Naive B cell (primary cell): ENCODE measurements around the gene TRAPPC3. TPM values are rescaled to one million over a fixed set of nuclear protein-coding genes. Genes with fewer than 3 reads are reported as not detected.

Experiments
- ATAC-seq, 2 donors: fragments of 150-1000 bp; cut with Tn5 transposase; 2 replicates each; pipeline ENCODE4 v1.10.0; 2021; ENCODE audit warnings: low read depth in 2 of 2, mild to moderate bottlenecking in 2 of 2, moderate library complexity in 2 of 2
- DNase-seq: peaks from one replicate; pipeline ENCODE4 v3.0.0; 2022
- H3K27ac Mint-ChIP-seq, 6 donors: one replicate each; pipeline ENCODE4 v1.8.0; 2020 to 2022; ENCODE audit warnings: mild to moderate bottlenecking in 6 of 6, mixed read lengths in 6 of 6, moderate library complexity in 5 of 6, inconsistent platforms in 2 of 6
- H3K27me3 Mint-ChIP-seq, 3 donors: one replicate each; pipeline ENCODE4 v1.8.0; 2021 to 2022; ENCODE audit warnings: mixed read lengths in 3 of 3, mild to moderate bottlenecking in 1 of 3
- H3K36me3 Mint-ChIP-seq, 2 donors: one replicate each; pipeline ENCODE4 v1.8.0; 2020 to 2022; ENCODE audit warnings: mixed read lengths in 2 of 2, inconsistent platforms in 1 of 2, mild to moderate bottlenecking in 1 of 2
- H3K4me1 Mint-ChIP-seq, 3 donors: one replicate each; pipeline ENCODE4 v1.8.0; 2020 to 2022; ENCODE audit warnings: mixed read lengths in 3 of 3, inconsistent platforms in 1 of 3, mild to moderate bottlenecking in 1 of 3, moderate library complexity in 1 of 3
- H3K4me3 Mint-ChIP-seq, 8 donors: one replicate each; pipeline ENCODE4 v1.8.0; 2020 to 2022; ENCODE audit warnings: mild to moderate bottlenecking in 8 of 8, mixed read lengths in 8 of 8, moderate library complexity in 8 of 8, inconsistent platforms in 2 of 8
- H3K9me3 Mint-ChIP-seq, 7 donors: one replicate each; pipeline ENCODE4 v1.8.0; 2020 to 2022; ENCODE audit warnings: mixed read lengths in 7 of 7, mild to moderate bottlenecking in 5 of 7, inconsistent platforms in 2 of 7, moderate library complexity in 1 of 7
- polyA plus RNA-seq, 6 donors: library from polyadenylated mRNA; unstranded; fragments of 300-500 nt; fragmentation: Illumina TruSeq; gene quantifications; one replicate each; pipeline ENCODE4 v1.2.3, GENCODE V29; 2021; ENCODE audit warnings: low read depth in 6 of 6

The TRAPPC3 gene
- polyA plus RNA-seq, 6 donors from 2014 or later, result 103 to 185 (median 109) TPM

GRCh38 chr1:36137226-36137625 lies 12.1 kb downstream of the TRAPPC3 start:
- Mint-ChIP-seq H3K27me3 (no peaks in the 10 kb centered on the region), H3K9me3 (no peaks in the 10 kb centered on the region), H3K4me1 (peaks cover 0 to 18% (median 7%) of the 10 kb centered on the region in 3 donors), H3K4me3 (no peak overlapping the region), H3K36me3 (peaks cover 0 to 8% of the 10 kb centered on the region in 2 donors), H3K27ac (peak overlapping the region in 2 of 6 donors; percentile 54 to 76)
- DNase-seq, result no peak
- ATAC-seq, result no peak

- Mint-ChIP-seq H3K9me3 (no peaks in the 10 kb centered on the region), H3K27ac (peak overlapping the region in 1 of 6 donors; percentile 41), H3K36me3 (peaks cover 0 to 8% of the 10 kb centered on the region in 2 donors), H3K4me1 (peaks cover 0 to 11% (median 7%) of the 10 kb centered on the region in 3 donors), H3K27me3 (no peaks in the 10 kb centered on the region), H3K4me3 (no peak overlapping the region)
- DNase-seq (no peak), ATAC-seq (no peak)
Measured at GRCh38 chr1:36136535-36136934, 12.8 kb downstream of the TRAPPC3 start.

GRCh38 chr1:36135796-36136195 lies 13.5 kb downstream of the TRAPPC3 start:
- no peak for ATAC-seq
- H3K27ac Mint-ChIP-seq, result peak overlapping the region in 3 of 6 donors; percentile 16 to 73 (median 57)
- no peak overlapping the region for H3K4me3 Mint-ChIP-seq
- peaks cover 0 to 8% of the 10 kb centered on the region in 2 donors for H3K36me3 Mint-ChIP-seq
- DNase-seq, result no peak
- no peaks in the 10 kb centered on the region for H3K9me3 Mint-ChIP-seq
- H3K4me1 Mint-ChIP-seq, result peaks cover 0 to 7% (median 5%) of the 10 kb centered on the region in 3 donors
- H3K27me3 Mint-ChIP-seq, result no peaks in the 10 kb centered on the region

- H3K27me3 Mint-ChIP-seq, result no peaks in the 10 kb centered on the region
- peaks cover 0 to 2% (median 0%) of the 10 kb centered on the region in 3 donors for H3K4me1 Mint-ChIP-seq
- ATAC-seq (no peak), DNase-seq (no peak)
- H3K4me3 Mint-ChIP-seq, result no peak overlapping the region
- H3K27ac Mint-ChIP-seq, result peak overlapping the region in 3 of 6 donors; percentile 18 to 73 (median 66)
- H3K9me3 Mint-ChIP-seq, result no peaks in the 10 kb centered on the region
- peaks cover 0 to 8% of the 10 kb centered on the region in 2 donors for H3K36me3 Mint-ChIP-seq
Measured at GRCh38 chr1:36135330-36135667, 14.0 kb downstream of the TRAPPC3 start.

- H3K27ac Mint-ChIP-seq, result peak overlapping the region in 4 of 6 donors; percentile 8 to 78 (median 54)
- H3K4me3 Mint-ChIP-seq, result no peak overlapping the region
- peaks cover 0 to 5% of the 10 kb centered on the region in 2 donors for H3K36me3 Mint-ChIP-seq
- peak; percentile 41 to 51 for ATAC-seq
- no peaks in the 10 kb centered on the region for H3K9me3 Mint-ChIP-seq
- H3K4me1 Mint-ChIP-seq, result no peaks in the 10 kb centered on the region
- no peaks in the 10 kb centered on the region for H3K27me3 Mint-ChIP-seq
- DNase-seq, result peak; percentile 20
Measured at GRCh38 chr1:36134505-36135329, 14.6 kb downstream of the TRAPPC3 start.

- DNase-seq (no peak), ATAC-seq (no peak)
- Mint-ChIP-seq H3K27me3 (no peaks in the 10 kb centered on the region), H3K36me3 (no peaks in the 10 kb centered on the region), H3K4me3 (no peak overlapping the region), H3K27ac (peak overlapping the region in 2 of 6 donors; percentile 58 to 78), H3K9me3 (no peaks in the 10 kb centered on the region), H3K4me1 (no peaks in the 10 kb centered on the region)
Measured at GRCh38 chr1:36134031-36134430, 15.3 kb downstream of the TRAPPC3 start.

- Mint-ChIP-seq H3K4me3 (no peak overlapping the region), H3K27ac (peak overlapping the region in 1 of 6 donors; percentile 39), H3K4me1 (no peaks in the 10 kb centered on the region), H3K9me3 (no peaks in the 10 kb centered on the region), H3K27me3 (no peaks in the 10 kb centered on the region), H3K36me3 (no peaks in the 10 kb centered on the region)
- DNase-seq, result no peak
- ATAC-seq, result no peak
Measured at GRCh38 chr1:36133484-36133883, 15.8 kb downstream of the TRAPPC3 start.

- H3K27me3 Mint-ChIP-seq, result peaks cover 0 to under 1% (median 0%) of the 10 kb centered on the region in 3 donors
- no peak overlapping the region for H3K27ac Mint-ChIP-seq
- H3K36me3 Mint-ChIP-seq, result no peaks in the 10 kb centered on the region
- H3K9me3 Mint-ChIP-seq, result peaks cover 0 to 1% (median 0%) of the 10 kb centered on the region in 7 donors
- no peak overlapping the region for H3K4me3 Mint-ChIP-seq
- ATAC-seq (no peak), DNase-seq (no peak)
- no peaks in the 10 kb centered on the region for H3K4me1 Mint-ChIP-seq
Measured at GRCh38 chr1:36132029-36132428, 17.3 kb downstream of the TRAPPC3 start.

GRCh38 chr1:36128905-36129206 lies 20.4 kb downstream of the TRAPPC3 start:
- peaks cover 0 to 26% (median 21%) of the 10 kb centered on the region in 3 donors for H3K27me3 Mint-ChIP-seq
- no peak for DNase-seq
- peaks cover 0 to 1% (median 0%) of the 10 kb centered on the region in 7 donors for H3K9me3 Mint-ChIP-seq
- ATAC-seq, result no peak
- peaks cover 21 to 23% (median 22%) of the 10 kb centered on the region in 3 donors for H3K4me1 Mint-ChIP-seq
- no peaks in the 10 kb centered on the region for H3K36me3 Mint-ChIP-seq
- no peak overlapping the region for H3K27ac Mint-ChIP-seq
- H3K4me3 Mint-ChIP-seq, result no peak overlapping the region

- no peak for DNase-seq
- Mint-ChIP-seq H3K4me3 (peak overlapping the region in 1 of 8 donors; percentile 59), H3K36me3 (no peaks in the 10 kb centered on the region), H3K9me3 (peaks cover 0 to 1% (median 0%) of the 10 kb centered on the region in 7 donors), H3K27me3 (peaks cover 3 to 31% (median 24%) of the 10 kb centered on the region in 3 donors), H3K4me1 (peaks cover 26 to 27% (median 27%) of the 10 kb centered on the region in 3 donors), H3K27ac (peak overlapping the region in 1 of 6 donors; percentile 47)
- no peak for ATAC-seq
Measured at GRCh38 chr1:36128126-36128904, 21.0 kb downstream of the TRAPPC3 start.

GRCh38 chr1:36126797-36127500 lies 22.3 kb downstream of the TRAPPC3 start:
- no peak overlapping the region for H3K4me3 Mint-ChIP-seq
- H3K27ac Mint-ChIP-seq, result no peak overlapping the region
- no peak for ATAC-seq
- peaks cover 4 to 43% (median 36%) of the 10 kb centered on the region in 3 donors for H3K27me3 Mint-ChIP-seq
- H3K4me1 Mint-ChIP-seq, result peaks cover 36 to 40% (median 37%) of the 10 kb centered on the region in 3 donors
- H3K9me3 Mint-ChIP-seq, result peaks cover 0 to 1% (median 0%) of the 10 kb centered on the region in 7 donors
- H3K36me3 Mint-ChIP-seq, result no peaks in the 10 kb centered on the region
- DNase-seq, result no peak

- Mint-ChIP-seq H3K27me3 (peaks cover 4 to 43% (median 39%) of the 10 kb centered on the region in 3 donors), H3K36me3 (no peaks in the 10 kb centered on the region), H3K4me1 (peaks cover 36 to 45% (median 37%) of the 10 kb centered on the region in 3 donors), H3K27ac (peak overlapping the region in 2 of 6 donors; percentile 20 to 92), H3K4me3 (peak overlapping the region; percentile 55 to 87 (median 72)), H3K9me3 (peaks cover 0 to 1% (median 0%) of the 10 kb centered on the region in 7 donors)
- ATAC-seq (no peak), DNase-seq (no peak)
Measured at GRCh38 chr1:36126005-36126716, 23.1 kb downstream of the TRAPPC3 start.
